GM12874 (cell line): Measurements from ENCODE around the gene FAP.

ENCODE experiments used
- TF ChIP-seq, protein P1 (sequence below): IDR thresholded peaks from 2 replicates; pipeline ENCODE4 v1.5.1; 2011; ENCODE audit warnings: low read depth, mild to moderate bottlenecking, control low read depth, low read length, moderate library complexity; ENCODE audit not compliant: insufficient read depth

Gene FAP

DNA sequence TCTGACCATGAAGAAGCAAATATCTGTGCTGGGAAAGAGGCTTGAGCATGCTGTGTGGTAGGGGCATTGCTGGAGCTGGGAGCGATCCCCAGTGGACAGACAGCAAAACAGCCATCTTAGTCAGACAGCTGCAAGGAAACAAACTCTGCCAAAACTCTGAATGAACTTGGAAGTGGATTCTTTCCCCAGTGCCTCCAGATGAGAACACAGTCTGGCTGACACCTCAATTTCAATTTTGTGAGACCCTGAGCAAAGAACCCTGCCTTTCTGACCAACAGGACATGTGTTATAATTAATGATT, 23.2 kb upstream of the FAP start:
- TF ChIP-seq, protein P1, sequence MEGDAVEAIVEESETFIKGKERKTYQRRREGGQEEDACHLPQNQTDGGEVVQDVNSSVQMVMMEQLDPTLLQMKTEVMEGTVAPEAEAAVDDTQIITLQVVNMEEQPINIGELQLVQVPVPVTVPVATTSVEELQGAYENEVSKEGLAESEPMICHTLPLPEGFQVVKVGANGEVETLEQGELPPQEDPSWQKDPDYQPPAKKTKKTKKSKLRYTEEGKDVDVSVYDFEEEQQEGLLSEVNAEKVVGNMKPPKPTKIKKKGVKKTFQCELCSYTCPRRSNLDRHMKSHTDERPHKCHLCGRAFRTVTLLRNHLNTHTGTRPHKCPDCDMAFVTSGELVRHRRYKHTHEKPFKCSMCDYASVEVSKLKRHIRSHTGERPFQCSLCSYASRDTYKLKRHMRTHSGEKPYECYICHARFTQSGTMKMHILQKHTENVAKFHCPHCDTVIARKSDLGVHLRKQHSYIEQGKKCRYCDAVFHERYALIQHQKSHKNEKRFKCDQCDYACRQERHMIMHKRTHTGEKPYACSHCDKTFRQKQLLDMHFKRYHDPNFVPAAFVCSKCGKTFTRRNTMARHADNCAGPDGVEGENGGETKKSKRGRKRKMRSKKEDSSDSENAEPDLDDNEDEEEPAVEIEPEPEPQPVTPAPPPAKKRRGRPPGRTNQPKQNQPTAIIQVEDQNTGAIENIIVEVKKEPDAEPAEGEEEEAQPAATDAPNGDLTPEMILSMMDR = no peak

DNA sequence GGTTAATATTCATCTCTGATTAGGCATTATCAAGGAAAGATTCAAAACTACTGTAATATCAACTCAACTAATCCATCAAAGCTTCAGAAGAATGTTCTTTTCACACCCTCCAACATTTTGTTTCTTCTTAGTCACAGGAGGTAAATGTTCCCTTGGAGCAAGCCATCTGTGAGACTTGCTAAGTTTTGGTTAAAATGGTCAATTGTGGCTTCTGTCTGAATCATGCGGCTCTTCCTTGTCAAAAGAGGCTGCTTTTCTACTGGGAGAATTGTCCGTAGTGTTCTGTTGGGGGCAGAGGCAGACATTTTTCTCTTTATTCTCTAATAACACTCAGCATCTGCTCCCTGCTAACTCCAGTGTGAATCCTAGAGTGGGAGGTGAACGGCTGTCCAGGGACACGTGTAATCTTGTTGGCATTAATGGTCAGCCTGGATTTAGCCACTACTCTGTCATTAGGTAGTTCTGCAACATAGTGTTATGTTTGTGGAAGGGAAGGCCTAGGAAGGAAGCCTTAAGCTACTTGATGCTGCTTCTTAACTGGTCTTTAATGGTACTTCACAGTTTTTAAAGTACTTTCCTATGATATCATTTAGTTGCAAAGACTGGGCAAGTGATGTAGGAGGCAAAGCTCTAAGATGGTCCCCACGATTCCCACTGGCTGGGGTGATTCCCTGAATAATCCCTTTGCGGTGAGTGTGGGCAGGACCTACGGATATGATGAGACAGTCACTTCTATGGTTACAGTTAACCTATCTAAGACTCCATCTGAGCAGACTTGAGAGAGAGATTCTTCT, 22.6 kb upstream of the FAP start:
- TF ChIP-seq, protein P1 = no peak

DNA sequence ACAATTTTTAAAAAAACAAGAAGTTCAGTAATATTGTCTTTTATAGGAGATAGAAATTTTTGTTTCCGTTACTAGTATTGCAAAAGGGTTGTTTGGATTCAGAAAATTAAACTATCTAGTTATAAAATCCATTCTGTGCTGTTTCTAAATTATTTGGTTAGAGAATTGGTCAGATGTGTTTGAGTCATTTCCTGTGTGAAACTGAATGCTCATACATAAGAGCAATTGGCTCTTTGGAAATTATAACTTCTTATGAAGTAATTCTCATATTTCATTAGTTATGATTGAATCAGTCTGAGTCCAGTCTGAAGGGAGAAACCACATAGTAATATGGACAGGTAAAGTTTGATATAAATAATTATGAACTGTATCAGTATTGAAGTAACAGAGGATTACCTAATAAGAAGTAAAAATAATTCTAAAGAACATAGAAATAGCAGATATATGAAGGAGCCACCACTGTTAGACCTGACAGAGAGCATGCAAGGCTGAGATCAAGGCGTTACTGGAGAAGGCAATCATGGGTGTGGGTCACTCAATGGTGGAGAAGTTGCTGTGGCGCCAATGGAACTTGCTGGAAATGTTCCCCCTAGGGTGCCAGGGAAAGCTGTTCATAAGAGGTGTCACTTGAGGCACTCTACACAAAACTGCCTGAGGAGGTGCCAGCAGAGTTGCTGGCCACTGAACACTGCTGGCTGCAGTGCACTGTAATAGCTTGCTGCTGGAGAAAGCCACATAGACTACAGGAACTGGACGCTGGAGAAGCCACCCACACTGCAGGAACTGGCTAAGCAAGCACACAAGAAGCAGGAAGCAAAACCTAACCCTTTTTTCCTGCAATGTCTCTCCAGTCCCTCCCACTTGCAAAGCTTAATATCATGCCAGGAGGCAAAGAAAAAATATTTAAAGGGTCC, 18.0 kb upstream of the FAP start:
- TF ChIP-seq, protein P1 = no peak

DNA sequence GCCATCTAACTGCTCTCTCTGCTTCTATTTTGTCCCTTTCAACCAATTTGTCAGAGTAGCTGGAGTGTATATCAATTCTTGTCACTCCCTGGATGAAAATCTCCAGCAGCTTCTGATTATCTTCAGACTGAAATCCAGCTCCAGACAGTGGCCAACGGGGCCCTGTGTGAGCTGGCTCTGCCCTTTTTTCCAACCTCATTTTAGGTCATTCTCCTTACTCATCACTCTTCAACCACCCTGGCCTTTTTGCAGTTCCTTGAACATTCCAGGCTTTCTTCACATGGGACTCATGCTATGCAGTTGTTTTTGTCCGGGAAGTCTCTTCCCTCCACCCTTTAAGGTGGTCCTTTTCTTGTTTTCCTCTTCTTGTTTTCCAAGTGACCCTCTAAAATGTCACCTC, 15.4 kb upstream of the FAP start:
- TF ChIP-seq, protein P1 = no peak

DNA sequence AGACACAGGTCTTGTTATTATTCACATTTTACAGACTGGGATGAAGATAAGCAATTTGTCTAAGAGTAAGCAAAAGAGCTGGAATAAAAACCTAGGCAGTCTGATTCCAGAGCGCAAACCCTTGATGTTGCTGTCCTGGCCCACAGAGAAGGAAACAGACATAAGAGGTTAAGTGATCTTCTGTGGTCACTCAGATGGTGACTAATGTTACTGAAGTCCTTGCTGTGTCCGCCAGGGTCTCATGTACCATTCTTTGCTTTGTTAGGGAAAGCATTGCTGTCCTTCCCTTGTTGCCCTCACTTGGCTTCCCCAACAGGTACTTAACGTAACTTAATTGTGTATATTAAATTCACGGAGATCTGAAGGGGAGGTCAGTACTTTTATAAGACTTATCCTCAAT, 14.9 kb upstream of the FAP start:
- TF ChIP-seq, protein P1 = no peak

DNA sequence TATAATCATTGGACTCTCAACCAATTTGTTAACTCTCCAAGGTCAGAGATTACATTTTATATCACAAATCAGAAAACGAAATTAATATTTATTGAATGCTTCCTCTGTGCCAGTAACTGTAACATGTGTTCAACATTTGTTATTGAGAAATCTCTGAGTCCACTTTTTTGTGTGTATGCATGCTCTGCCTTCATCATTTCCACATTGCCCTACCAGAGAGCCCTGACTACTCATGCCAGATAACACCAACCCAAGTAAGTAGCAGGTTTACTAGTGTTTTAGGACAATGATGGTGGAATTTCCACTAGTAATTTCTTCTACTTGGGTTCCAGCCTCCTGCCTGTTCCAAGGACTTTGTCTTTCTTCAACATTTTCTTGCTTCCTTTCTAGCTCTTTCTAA, 14.2 kb upstream of the FAP start:
- TF ChIP-seq, protein P1 = no peak

DNA sequence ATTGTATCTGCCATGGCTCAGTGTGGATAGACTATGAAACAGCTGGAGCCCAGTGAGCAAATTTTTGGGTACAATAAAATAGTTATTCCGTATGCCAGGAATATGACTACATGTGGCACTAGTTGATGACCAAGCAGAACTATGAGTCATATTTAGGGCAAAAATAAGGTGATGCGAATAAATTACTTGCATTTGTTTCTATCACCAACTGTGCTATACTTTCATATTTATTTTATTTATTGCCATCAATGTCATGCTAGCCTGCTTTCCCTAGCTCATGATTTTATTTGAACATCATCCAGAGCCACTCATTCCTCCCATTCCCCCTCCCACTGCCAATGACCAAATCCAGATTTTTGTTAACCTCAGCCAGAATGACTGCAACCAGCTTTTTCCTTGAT, 13.3 kb upstream of the FAP start:
- TF ChIP-seq, protein P1 = no peak
